Esophagus squamous epithelium (tissue), 5 donors: Measurements from ENCODE around the gene DENND4A. TPM values are rescaled to one million over a fixed set of nuclear protein-coding genes. Genes with fewer than 3 reads are reported as not detected.
"Not testable (repeated sequence)": the region's sequence is repeated elsewhere in the genome, so short reads cannot be mapped to it uniquely, and the experiment has no call there.

Source experiments
- DNase-seq: peaks from one replicate; lab custom pipeline; 2025; lab: John Stamatoyannopoulos, UW
- H3K27ac ChIP-seq, 4 donors: fragments of 200-600 bp; sonication (generic); one replicate each; pipeline ENCODE4 v1.5.1; 2016 to 2019; ENCODE audit warnings: mild to moderate bottlenecking in 1 of 4
- H3K27me3 ChIP-seq, 4 donors: fragments of 200-600 bp; sonication (generic); 1 replicate in 3 of 4; 2 replicates in 1 of 4; pipeline versions ENCODE4 v1.5.1 to v1.6.0; 2017 to 2021; ENCODE audit warnings: antibody characterized with exemption in 1 of 4
- H3K36me3 ChIP-seq, 3 donors: fragments of 200-600 bp; sonication (generic); one replicate each; pipeline ENCODE4 v1.5.1; 2016 to 2019
- H3K4me1 ChIP-seq, 3 donors: fragments of 200-600 bp; sonication (generic); one replicate each; pipeline ENCODE4 v1.5.1; 2017 to 2019
- H3K4me3 ChIP-seq, 4 donors: fragments of 200-600 bp; sonication (generic); 1 replicate in 3 of 4; 2 replicates in 1 of 4; pipeline ENCODE4 v1.5.1; 2016 to 2019; ENCODE audit warnings: mild to moderate bottlenecking in 2 of 4, moderate library complexity in 1 of 4
- H3K9me3 ChIP-seq, 3 donors: fragments of 200-600 bp; sonication (generic); one replicate each; pipeline ENCODE4 v1.5.1; 2016 to 2019
- CTCF ChIP-seq, 6 experiments: fragments of 450-650 bp in 4 of 6; fragments of 200-600 bp in 2 of 6; sonication (generic) in 2 of 6; IDR thresholded peaks; one replicate each; pipeline ENCODE4 v1.5.1; 2016 to 2019; ENCODE audit warnings: antibody characterized with exemption in 6 of 6, mild to moderate bottlenecking in 4 of 6, moderate library complexity in 4 of 6
- POLR2A ChIP-seq, 4 donors: fragments of 450-650 bp; IDR thresholded peaks; one replicate each; pipeline ENCODE4 v1.6.1; 2017; ENCODE audit warnings: antibody characterized with exemption in 4 of 4, mild to moderate bottlenecking in 4 of 4, moderate library complexity in 3 of 4
- WGBS, 2 donors: methylation state at CpG; one replicate each; pipeline ENCODE4 v1.1.5; 2018; 5-methylcytosine and 5-hydroxymethylcytosine counted together
- intact Hi-C: fragments of 100-400 bp; cut with DNase I; formaldehyde crosslinking; loops from one replicate; pipeline ENCODE4 v1.15.0; 2022
- total RNA-seq, 4 donors: library from RNA; depleted of rRNA; stranded (reverse); fragments of >200 nt; gene quantifications; one replicate each; pipeline ENCODE4 v1.1.0, GENCODE V29; 2016
- donor health status: DM: yes; HTN: yes; CAD: no.

Gene DENND4A
- total RNA-seq, 4 donors from 2014 or later = 5.9 to 22.3 (median 10.9) TPM

GRCh38 chr15:65812467-65812866 is 20.4 kb upstream of the DENND4A start:
- Histone ChIP-seq H3K9me3 (peaks cover 0 to 4% (median 3%) of the 10 kb centered on the region in 3 donors), H3K27ac (no peak overlapping the region), H3K27me3 (no peaks in the 10 kb centered on the region), H3K4me1 (no peaks in the 10 kb centered on the region), H3K4me3 (no peak overlapping the region), H3K36me3 (no peaks in the 10 kb centered on the region)
- no peak for TF ChIP-seq POLR2A (IDR thresholded peaks at IDR 0.05)
- TF ChIP-seq CTCF (IDR thresholded peaks at IDR 0.05) = no peak
- no peak for DNase-seq
- 88 to 93% methylated on average over 2 to 3 of the region's 3 CpGs for WGBS, 2 donors
- intact Hi-C loops = no loop called here

- no peak for DNase-seq
- 92 to 100% methylated on average over 3 of the region's 3 CpGs for WGBS, 2 donors
- H3K9me3 ChIP-seq = peaks cover 0 to 4% (median 3%) of the 10 kb centered on the region in 3 donors
- no peak overlapping the region for H3K27ac ChIP-seq
- no peak for TF ChIP-seq CTCF (IDR thresholded peaks at IDR 0.05)
- no peak for TF ChIP-seq POLR2A (IDR thresholded peaks at IDR 0.05)
- H3K36me3 ChIP-seq = no peaks in the 10 kb centered on the region
- no peak overlapping the region for H3K4me3 ChIP-seq
- H3K4me1 ChIP-seq = no peaks in the 10 kb centered on the region
- H3K27me3 ChIP-seq = no peaks in the 10 kb centered on the region
- intact Hi-C loops = no loop called here
These were observed 19.7 kb upstream of the DENND4A start for GRCh38 chr15:65811835-65812234.

GRCh38 chr15:65811011-65811733 is 19.1 kb upstream of the DENND4A start:
- H3K27ac ChIP-seq, intact Hi-C loops, H3K4me1 ChIP-seq, H3K27me3 ChIP-seq, H3K36me3 ChIP-seq, DNase-seq, H3K9me3 ChIP-seq, H3K4me3 ChIP-seq: not testable (repeated sequence)
- 85 to 86% methylated on average over 3 of the region's 4 CpGs for WGBS, 2 donors

GRCh38 chr15:65806397-65806796 is 14.3 kb upstream of the DENND4A start:
- Histone ChIP-seq H3K27me3 (no peaks in the 10 kb centered on the region), H3K27ac (no peak overlapping the region), H3K36me3 (no peaks in the 10 kb centered on the region), H3K4me1 (peaks cover 0 to 7% (median 0%) of the 10 kb centered on the region in 3 donors), H3K9me3 (no peaks in the 10 kb centered on the region), H3K4me3 (no peak overlapping the region)
- TF ChIP-seq POLR2A (IDR thresholded peaks at IDR 0.05) (no peak), CTCF (IDR thresholded peaks at IDR 0.05) (no peak)
- WGBS, 2 donors = 52 to 88% methylated on average over 3 of the region's 3 CpGs
- intact Hi-C loops = no loop called here
- DNase-seq = no peak

GRCh38 chr15:65805019-65805745 is 13.1 kb upstream of the DENND4A start:
- Histone ChIP-seq H3K9me3 (no peaks in the 10 kb centered on the region), H3K27me3 (no peaks in the 10 kb centered on the region), H3K4me1 (peaks cover 0 to 7% (median 0%) of the 10 kb centered on the region in 3 donors), H3K27ac (no peak overlapping the region), H3K4me3 (no peak overlapping the region), H3K36me3 (no peaks in the 10 kb centered on the region)
- 65 to 78% methylated on average over 5 of the region's 5 CpGs for WGBS, 2 donors
- no peak for DNase-seq
- intact Hi-C loops = no loop called here
- no peak for TF ChIP-seq CTCF (IDR thresholded peaks at IDR 0.05)
